GM19324 (cell line): ENCODE results near the gene PCBP3.
"Not testable (repeated sequence)": the region's sequence is repeated elsewhere in the genome, so short reads cannot be mapped to it uniquely, and the experiment has no call there.

Experiments used
- ATAC-seq: cut with Tn5 transposase; IDR thresholded peaks from one replicate; pipeline ENCODE4 v1.9.1; 2021; ENCODE audit warnings: mild to moderate bottlenecking, moderate library complexity; ENCODE audit not compliant: unreplicated experiment, low FRiP score

The PCBP3 gene

GRCh38 chr21:45966791-45967394, 323.4 kb downstream of the PCBP3 start:
- ATAC-seq = no peak

GRCh38 chr21:45969921-45970673, 326.6 kb downstream of the PCBP3 start:
- ATAC-seq = no peak

- no peak for ATAC-seq
Observed at GRCh38 chr21:45970674-45971615, 327.4 kb downstream of the PCBP3 start.

- ATAC-seq = no peak
Observed at GRCh38 chr21:45971616-45972352, 328.3 kb downstream of the PCBP3 start.

- ATAC-seq = no peak
Observed at GRCh38 chr21:45972353-45972715, 328.8 kb downstream of the PCBP3 start.

- no peak for ATAC-seq
Observed at GRCh38 chr21:45972716-45973474, 329.4 kb downstream of the PCBP3 start.

- no peak for ATAC-seq
Observed at GRCh38 chr21:45973475-45974072, 330.0 kb downstream of the PCBP3 start.

- ATAC-seq = no peak
Observed at GRCh38 chr21:45974073-45975019, 330.8 kb downstream of the PCBP3 start.

GRCh38 chr21:45975020-45975666, 331.6 kb downstream of the PCBP3 start:
- no peak for ATAC-seq

GRCh38 chr21:45975667-45976409, 332.3 kb downstream of the PCBP3 start:
- not testable (repeated sequence) for ATAC-seq

GRCh38 chr21:45976701-45977311, 333.3 kb downstream of the PCBP3 start:
- no peak for ATAC-seq

GRCh38 chr21:45977396-45977795, 333.9 kb downstream of the PCBP3 start:
- no peak for ATAC-seq

- ATAC-seq = no peak
Observed at GRCh38 chr21:45979141-45979631, 335.7 kb downstream of the PCBP3 start.

- ATAC-seq = no peak
Observed at GRCh38 chr21:45979651-45980050, 336.1 kb downstream of the PCBP3 start.

- ATAC-seq = no peak
Observed at GRCh38 chr21:45980271-45980670, 336.7 kb downstream of the PCBP3 start.

- no peak for ATAC-seq
Observed at GRCh38 chr21:45980697-45981096, 337.2 kb downstream of the PCBP3 start.
